ENCODE measurements around the gene IFI27L1.
"Not testable (repeated sequence)": the region's sequence is repeated elsewhere in the genome, so short reads cannot be mapped to it uniquely, and the experiment has no call there.

Gene IFI27L1

GRCh38 chr14:94066089-94066676, 14.9 kb upstream of the IFI27L1 start:
- H4K91ac ChIP-seq (ENCODE audit: low read depth, low read length), result no peak overlapping the region
- no peak overlapping the region for H3K4me3 ChIP-seq (ENCODE audit: low read depth, low read length)
- peak overlapping the region; percentile 10 for H3K4ac ChIP-seq (ENCODE audit: low read depth, low read length)
- H3K27ac ChIP-seq (ENCODE audit: low read depth, low read length), result no peak overlapping the region
- peaks cover 4 to 8% of the 10 kb centered on the region in 2 experiments for H3K36me3 ChIP-seq (ENCODE audit: control insufficient read depth in 1 of 2, insufficient read depth in 2 of 2, low read length in 2 of 2)
- WGBS (ENCODE audit: extremely low coverage, insufficient coverage, insufficient read length), result no CpG with 5 or more reads among the region's 8 CpGs
- no peaks in the 10 kb centered on the region for H3K79me2 ChIP-seq (ENCODE audit: control insufficient read depth, insufficient read depth, low read length, poor library complexity)
- H4K8ac ChIP-seq (ENCODE audit: low read depth, low read length), result no peak overlapping the region
- no peaks in the 10 kb centered on the region for H3K79me1 ChIP-seq (ENCODE audit: low read length)
- no peaks in the 10 kb centered on the region for H3K27me3 ChIP-seq (ENCODE audit: insufficient read depth, low read length)
- no peak overlapping the region for H3K4me2 ChIP-seq (ENCODE audit: low read length)
- H3K14ac ChIP-seq (ENCODE audit: low read length), result no peak overlapping the region
- H3K9me3 ChIP-seq (ENCODE audit: insufficient read depth, low read depth, low read length), result no peaks in the 10 kb centered on the region
- H3K18ac ChIP-seq (ENCODE audit: low read length), result no peak overlapping the region
- H2BK120ac ChIP-seq (ENCODE audit: insufficient read depth, low read length, poor library complexity), result no peak overlapping the region
- H2AK5ac ChIP-seq (ENCODE audit: low read length), result no peak overlapping the region
- no peak overlapping the region for H3K23ac ChIP-seq (ENCODE audit: low read length)
- no peak overlapping the region for H2BK12ac ChIP-seq (ENCODE audit: low read length)
- H4K12ac ChIP-seq (ENCODE audit: low read depth, low read length), result no peak overlapping the region
- H2AFZ ChIP-seq (ENCODE audit: insufficient read depth, low read length, poor library complexity), result no peak overlapping the region
- DNase-seq, result no peak
- H2BK5ac ChIP-seq (ENCODE audit: low read depth, low read length, poor library complexity), result no peak overlapping the region
- H3K9ac ChIP-seq (ENCODE audit: low read length), result no peak overlapping the region
- H3K4me1 ChIP-seq (ENCODE audit: control insufficient read depth in 1 of 2, insufficient read depth in 2 of 2, low read length in 2 of 2), result peaks cover 2 to 13% of the 10 kb centered on the region in 2 experiments

- H3K14ac ChIP-seq (ENCODE audit: low read length); H3K27me3 ChIP-seq (ENCODE audit: insufficient read depth, low read length); H3K4me2 ChIP-seq (ENCODE audit: low read length); H2BK120ac ChIP-seq (ENCODE audit: insufficient read depth, low read length, poor library complexity); H2BK12ac ChIP-seq (ENCODE audit: low read length); H2AK5ac ChIP-seq (ENCODE audit: low read length); H4K12ac ChIP-seq (ENCODE audit: low read depth, low read length); H4K8ac ChIP-seq (ENCODE audit: low read depth, low read length); H3K27ac ChIP-seq (ENCODE audit: low read depth, low read length); DNase-seq; H3K79me1 ChIP-seq (ENCODE audit: low read length); H3K4me1 ChIP-seq (ENCODE audit: control insufficient read depth in 1 of 2, insufficient read depth in 2 of 2, low read length in 2 of 2); H3K36me3 ChIP-seq (ENCODE audit: control insufficient read depth in 1 of 2, insufficient read depth in 2 of 2, low read length in 2 of 2); H3K79me2 ChIP-seq (ENCODE audit: control insufficient read depth, insufficient read depth, low read length, poor library complexity); H3K4me3 ChIP-seq (ENCODE audit: low read depth, low read length); H3K23ac ChIP-seq (ENCODE audit: low read length); H3K9ac ChIP-seq (ENCODE audit: low read length); H4K91ac ChIP-seq (ENCODE audit: low read depth, low read length); H2BK5ac ChIP-seq (ENCODE audit: low read depth, low read length, poor library complexity); H3K4ac ChIP-seq (ENCODE audit: low read depth, low read length); H3K18ac ChIP-seq (ENCODE audit: low read length); H3K9me3 ChIP-seq (ENCODE audit: insufficient read depth, low read depth, low read length); H2AFZ ChIP-seq (ENCODE audit: insufficient read depth, low read length, poor library complexity): not testable (repeated sequence)
- no CpG with 5 or more reads among the region's 3 CpGs for WGBS (ENCODE audit: extremely low coverage, insufficient coverage, insufficient read length)
Observed at GRCh38 chr14:94072076-94072475, 9.0 kb upstream of the IFI27L1 start.

DNA sequence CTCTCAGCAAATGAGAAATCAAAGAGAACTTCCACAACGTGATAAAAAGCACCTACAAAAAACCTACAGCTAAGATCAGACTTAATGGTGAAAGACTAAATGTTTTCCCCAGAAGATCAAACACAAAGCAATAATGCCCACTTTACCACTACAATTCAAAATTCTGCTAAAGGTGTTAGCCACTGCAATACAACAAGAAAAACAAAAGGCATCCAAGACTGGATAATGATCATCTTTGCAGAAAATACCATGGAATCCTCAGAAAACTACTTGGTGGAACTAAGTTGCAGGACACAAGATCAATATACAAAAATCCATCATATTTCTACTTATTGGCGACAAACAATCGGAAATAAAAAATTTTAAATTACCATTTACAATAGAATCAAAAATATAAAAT, 6.6 kb upstream of the IFI27L1 start:
- Histone ChIP-seq H3K27ac (ENCODE audit: low read depth, low read length) (no peak overlapping the region), H4K8ac (ENCODE audit: low read depth, low read length) (no peak overlapping the region), H2BK120ac (ENCODE audit: insufficient read depth, low read length, poor library complexity) (no peak overlapping the region), H3K14ac (ENCODE audit: low read length) (no peak overlapping the region), H3K4me2 (ENCODE audit: low read length) (no peak overlapping the region), H3K4me3 (ENCODE audit: low read depth, low read length) (no peak overlapping the region), H3K79me1 (ENCODE audit: low read length) (no peaks in the 10 kb centered on the region), H2BK12ac (ENCODE audit: low read length) (no peak overlapping the region), H3K4ac (ENCODE audit: low read depth, low read length) (no peak overlapping the region), H3K18ac (ENCODE audit: low read length) (no peak overlapping the region), H3K27me3 (ENCODE audit: insufficient read depth, low read length) (no peaks in the 10 kb centered on the region), H2AFZ (ENCODE audit: insufficient read depth, low read length, poor library complexity) (no peak overlapping the region), H4K12ac (ENCODE audit: low read depth, low read length) (no peak overlapping the region), H3K79me2 (ENCODE audit: control insufficient read depth, insufficient read depth, low read length, poor library complexity) (peaks cover 7% of the 10 kb centered on the region), H3K9me3 (ENCODE audit: insufficient read depth, low read depth, low read length) (no peaks in the 10 kb centered on the region), H2AK5ac (ENCODE audit: low read length) (no peak overlapping the region), H2BK5ac (ENCODE audit: low read depth, low read length, poor library complexity) (no peak overlapping the region), H3K9ac (ENCODE audit: low read length) (no peak overlapping the region), H3K23ac (ENCODE audit: low read length) (no peak overlapping the region), H4K91ac (ENCODE audit: low read depth, low read length) (no peak overlapping the region), H3K36me3 (ENCODE audit: control insufficient read depth in 1 of 2, insufficient read depth in 2 of 2, low read length in 2 of 2) (peaks cover 3 to 14% of the 10 kb centered on the region in 2 experiments), H3K4me1 (ENCODE audit: control insufficient read depth in 1 of 2, insufficient read depth in 2 of 2, low read length in 2 of 2) (peaks cover 0 to 3% of the 10 kb centered on the region in 2 experiments)
- WGBS (ENCODE audit: extremely low coverage, insufficient coverage, insufficient read length), result no CpG with 5 or more reads among the region's 3 CpGs
- no peak for DNase-seq

- Histone ChIP-seq H3K14ac (ENCODE audit: low read length) (no peak overlapping the region), H3K23ac (ENCODE audit: low read length) (no peak overlapping the region), H2BK12ac (ENCODE audit: low read length) (no peak overlapping the region), H2BK5ac (ENCODE audit: low read depth, low read length, poor library complexity) (no peak overlapping the region), H2AFZ (ENCODE audit: insufficient read depth, low read length, poor library complexity) (no peak overlapping the region), H3K79me1 (ENCODE audit: low read length) (no peaks in the 10 kb centered on the region), H4K12ac (ENCODE audit: low read depth, low read length) (no peak overlapping the region), H2AK5ac (ENCODE audit: low read length) (no peak overlapping the region), H3K4me1 (ENCODE audit: control insufficient read depth in 1 of 2, insufficient read depth in 2 of 2, low read length in 2 of 2) (peaks cover 0 to 4% of the 10 kb centered on the region in 2 experiments), H3K4ac (ENCODE audit: low read depth, low read length) (no peak overlapping the region), H3K9ac (ENCODE audit: low read length) (no peak overlapping the region), H4K8ac (ENCODE audit: low read depth, low read length) (no peak overlapping the region), H3K27ac (ENCODE audit: low read depth, low read length) (no peak overlapping the region), H3K79me2 (ENCODE audit: control insufficient read depth, insufficient read depth, low read length, poor library complexity) (peaks cover 9% of the 10 kb centered on the region), H3K18ac (ENCODE audit: low read length) (no peak overlapping the region), H3K27me3 (ENCODE audit: insufficient read depth, low read length) (no peaks in the 10 kb centered on the region), H2BK120ac (ENCODE audit: insufficient read depth, low read length, poor library complexity) (no peak overlapping the region), H3K9me3 (ENCODE audit: insufficient read depth, low read depth, low read length) (no peaks in the 10 kb centered on the region), H4K91ac (ENCODE audit: low read depth, low read length) (no peak overlapping the region), H3K4me3 (ENCODE audit: low read depth, low read length) (no peak overlapping the region), H3K36me3 (ENCODE audit: control insufficient read depth in 1 of 2, insufficient read depth in 2 of 2, low read length in 2 of 2) (peaks cover 3 to 14% of the 10 kb centered on the region in 2 experiments), H3K4me2 (ENCODE audit: low read length) (no peak overlapping the region)
- no CpG with 5 or more reads among the region's 2 CpGs for WGBS (ENCODE audit: extremely low coverage, insufficient coverage, insufficient read length)
- DNase-seq, result no peak
Observed at GRCh38 chr14:94075008-94075407, 6.1 kb upstream of the IFI27L1 start.

Data from trophoblast cell (in vitro differentiated cells and primary cell).